Spleen (tissue), 7 donors: ENCODE results near the gene OR2AG2.

Experiments used
- CTCF ChIP-seq, 11 experiments: fragments of 200-600 bp in 7 of 11; fragments of 450-650 bp in 4 of 11; sonication (generic) in 4 of 11; IDR thresholded peaks in 8 of 11; conservative IDR thresholded peaks in 3 of 11; 1 replicate in 7 of 11; 2 replicates in 4 of 11; pipeline versions ENCODE4 v1.4.0 to v1.8.0; 2016 to 2021; ENCODE audit warnings: antibody characterized with exemption in 11 of 11, inconsistent platforms in 4 of 11, mild to moderate bottlenecking in 1 of 11
- POLR2A ChIP-seq, 3 donors: fragments of 450-650 bp; IDR thresholded peaks; one replicate each; pipeline ENCODE4 v1.5.1; 2017; ENCODE audit warnings: antibody characterized with exemption in 3 of 3, mild to moderate bottlenecking in 1 of 3
- POLR2AphosphoS5 ChIP-seq, 3 donors: sonication (generic); formaldehyde crosslinking; IDR thresholded peaks; one replicate each; pipeline ENCODE4 v1.5.1; 2017; ENCODE audit warnings: antibody characterized with exemption in 3 of 3
- donor health status: DM: no; HTN: no; CAD: no; lungs with moderate emphysema.
- donor health status: DM: no; HTN: no; CAD: no.
- donor health status: DM: no; HTN: no; CAD: no.

GRCh38 chr11:6735306-6735705, 36.5 kb downstream of the OR2AG2 start:
- TF ChIP-seq CTCF (IDR thresholded peaks at IDR 0.05 in 8 of 11, conservative IDR thresholded peaks at IDR 0.05 in 3 of 11) (no peak), POLR2A (IDR thresholded peaks at IDR 0.05) (no peak), POLR2AphosphoS5 (IDR thresholded peaks at IDR 0.05) (no peak)
